Left colon (tissue), 2 donors: ENCODE results near the gene BRICD5. TPM values are rescaled to one million over a fixed set of nuclear protein-coding genes. Genes with fewer than 3 reads are reported as not detected.
"Not testable (repeated sequence)": the region's sequence is repeated elsewhere in the genome, so short reads cannot be mapped to it uniquely, and the experiment has no call there.

Experiments
- ATAC-seq: fragments of 200-7000 bp; cut with Tn5 transposase; one replicate; pipeline ENCODE4 v1.9.1; 2020; ENCODE audit warnings: mild to moderate bottlenecking, moderate library complexity
- DNase-seq, 2 donors: peaks; one replicate each; pipeline ENCODE4 v3.0.0-alpha.2; 2020
- intact Hi-C, 2 donors: fragments of 100-400 bp; cut with DNase I in 1 of 2; cut with micrococcal nuclease in 1 of 2; formaldehyde crosslinking; loops; one replicate each; pipeline versions ENCODE4 v1.11.2 to v1.14.0; 2022; cut with DNase I, micrococcal nuclease
- total RNA-seq, 2 donors: library from RNA; stranded (reverse); fragmentation: NEBNext Ultra II Directional; extraction: Animal tissue kit (Norgen Biotek cat#: 25700); gene quantifications; one replicate each; pipeline ENCODE4 v1.2.1, GENCODE V29; 2021
- donor health status: DM: no; HTN: no; CAD: no.
- donor health status: DM: yes; HTN: yes; CAD: no.

Gene BRICD5
- total RNA-seq, 2 donors from 2014 or later, result 6.1 to 14.4 TPM

DNA sequence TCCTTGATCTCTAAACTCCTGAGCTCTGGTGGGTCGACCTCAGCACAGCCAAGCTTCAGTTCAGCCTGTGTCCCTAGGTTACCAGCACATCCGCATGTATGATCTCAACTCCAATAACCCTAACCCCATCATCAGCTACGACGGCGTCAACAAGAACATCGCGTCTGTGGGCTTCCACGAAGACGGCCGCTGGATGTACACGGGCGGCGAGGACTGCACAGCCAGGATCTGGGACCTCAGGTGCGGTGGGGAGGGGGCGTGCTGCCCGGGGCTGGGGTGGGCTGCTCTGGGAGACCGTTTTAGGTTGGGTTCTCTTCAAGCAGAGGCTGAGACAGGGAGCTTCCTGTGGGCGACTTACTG is 4.3 kb downstream of the BRICD5 start:
- ATAC-seq, result no peak
- no peak for DNase-seq
- intact Hi-C loops, result no loop called here

DNA sequence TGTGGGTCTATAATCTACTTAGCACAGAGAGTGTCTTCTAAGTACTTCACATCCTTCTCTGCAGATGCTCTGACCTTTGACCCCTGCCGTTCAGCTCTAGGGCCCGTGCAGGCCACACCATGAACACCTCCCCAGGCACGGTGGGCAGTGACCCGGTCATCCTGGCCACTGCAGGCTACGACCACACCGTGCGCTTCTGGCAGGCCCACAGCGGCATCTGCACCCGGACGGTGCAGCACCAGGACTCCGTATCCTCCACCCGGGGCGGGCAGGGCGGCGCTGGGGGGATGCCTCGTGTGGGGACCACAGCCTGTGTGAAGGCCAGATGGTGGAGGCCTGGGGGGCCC is 4.7 kb downstream of the BRICD5 start:
- DNase-seq (peak in 1 of 2 donors; percentile 71), ATAC-seq (peak; percentile 23)
- intact Hi-C loops, result no loop called here

DNA sequence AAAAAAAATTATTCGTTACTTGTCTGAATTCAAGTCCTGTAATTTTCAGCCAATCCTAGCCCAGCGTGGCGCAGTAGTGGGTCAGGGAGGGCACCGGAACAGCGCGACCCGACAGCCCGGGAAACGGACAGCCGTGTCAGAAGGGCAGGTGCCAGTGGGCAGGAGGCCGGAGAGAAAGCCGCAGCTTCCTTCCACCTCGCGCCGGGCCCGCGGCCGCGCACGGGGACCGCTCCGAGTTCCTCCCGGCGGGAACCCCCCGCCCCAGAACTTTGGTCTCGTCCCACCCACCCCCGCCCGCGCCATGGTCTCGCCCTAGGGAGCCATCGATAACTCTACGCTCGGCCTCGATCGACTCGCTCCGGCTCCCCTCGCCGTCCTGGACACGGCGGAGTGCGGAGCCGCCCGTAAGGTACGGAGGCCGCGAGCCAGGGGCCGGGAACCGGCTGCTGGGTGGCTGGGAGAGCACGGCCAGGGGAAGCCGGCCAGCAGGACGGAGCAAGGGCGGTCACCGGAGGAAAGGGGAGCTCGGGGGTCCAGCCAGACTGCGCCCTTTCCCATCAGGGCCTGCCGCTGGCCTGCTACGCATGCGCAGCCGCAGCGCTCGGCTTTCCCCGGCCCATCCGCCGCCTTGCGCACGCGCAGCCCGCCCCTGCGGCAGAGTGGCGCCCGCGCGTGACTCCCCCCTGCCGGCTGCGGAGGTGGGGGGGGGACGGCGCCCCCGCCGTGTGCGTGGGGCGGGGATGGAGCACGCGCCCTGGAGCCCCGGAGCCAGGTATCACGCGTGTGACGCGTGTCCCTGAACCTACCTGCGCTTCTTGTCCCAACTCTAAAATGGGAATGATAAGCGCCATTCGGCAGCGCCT is 5.3 kb downstream of the BRICD5 start, which contains the start of gene MLST8:
Gene MLST8 (plus strand): TSS at position 351 of the 863 bp plus-strand sequence. CDS start 632 bp downstream, outside the sequence.
- intact Hi-C loops, result no loop called here
- ATAC-seq, result peak; percentile 85
- DNase-seq, result peak; percentile 81 to 87

DNA sequence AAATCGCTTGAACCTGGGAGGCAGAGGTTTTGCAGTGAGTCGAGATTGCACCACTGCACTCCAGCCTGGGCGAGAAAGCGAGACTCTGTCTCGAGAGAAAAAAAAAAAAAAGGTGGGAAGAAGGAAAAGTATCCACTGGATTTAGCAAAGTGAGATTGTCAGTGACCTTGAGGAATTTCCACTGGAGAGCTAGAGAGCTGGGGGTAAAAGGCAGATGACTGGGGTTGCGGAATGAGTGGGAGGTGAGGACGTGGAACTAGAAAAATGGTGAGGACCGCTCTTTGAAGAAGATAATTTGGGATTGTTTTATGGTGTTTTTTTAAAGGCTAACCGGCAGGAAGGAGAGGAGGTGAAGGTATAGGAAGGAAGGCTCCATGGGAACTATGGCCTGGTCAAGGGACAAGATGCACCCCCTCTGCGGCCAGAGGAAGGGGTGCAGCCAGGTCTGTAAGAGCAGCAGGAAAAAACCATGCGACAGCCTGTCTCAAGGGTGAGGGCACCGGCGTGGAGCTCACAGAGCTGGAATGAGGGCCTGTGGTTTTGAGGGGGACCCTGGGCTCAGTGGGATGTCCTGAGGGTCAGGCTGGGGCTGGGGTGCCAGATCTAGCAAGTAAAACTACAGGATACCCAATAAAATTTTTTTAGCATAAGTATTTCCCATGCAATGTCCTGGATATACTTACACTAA is 6.1 kb downstream of the BRICD5 start:
- intact Hi-C loops, result no loop called here
- ATAC-seq, result no peak

DNA sequence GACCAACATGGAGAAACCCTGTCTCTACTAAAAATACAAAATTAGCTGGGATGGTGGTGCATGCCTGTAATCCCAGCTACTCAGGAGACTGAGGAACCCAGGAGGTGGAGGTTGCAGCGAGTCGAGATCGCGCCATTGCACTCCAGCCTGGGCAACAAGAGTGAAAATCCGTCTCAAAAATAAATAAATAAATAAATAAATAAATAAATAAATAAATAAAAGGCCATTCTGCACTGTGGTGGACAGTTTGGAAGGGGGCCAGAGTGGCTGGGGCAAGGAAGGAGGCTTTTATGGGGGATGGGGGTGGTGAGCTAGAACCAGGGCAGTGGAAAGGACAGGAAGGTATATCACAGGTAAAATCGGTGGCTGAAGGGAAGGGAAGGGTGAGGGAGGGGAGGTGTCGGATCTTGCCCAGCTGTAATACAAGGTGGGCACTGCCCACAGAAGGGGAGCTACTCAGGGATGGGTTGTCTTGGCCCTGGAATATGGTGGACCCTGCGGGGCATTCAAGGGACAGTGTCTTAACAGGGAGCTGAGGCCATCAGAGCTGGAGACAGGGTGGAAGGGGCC is 7.5 kb downstream of the BRICD5 start:
- intact Hi-C loops, DNase-seq, ATAC-seq: not testable (repeated sequence)

More for the DNA sequence above, 6.1 kb downstream of the BRICD5 start:
- peak in 1 of 2 donors; percentile 33 for DNase-seq

DNA sequence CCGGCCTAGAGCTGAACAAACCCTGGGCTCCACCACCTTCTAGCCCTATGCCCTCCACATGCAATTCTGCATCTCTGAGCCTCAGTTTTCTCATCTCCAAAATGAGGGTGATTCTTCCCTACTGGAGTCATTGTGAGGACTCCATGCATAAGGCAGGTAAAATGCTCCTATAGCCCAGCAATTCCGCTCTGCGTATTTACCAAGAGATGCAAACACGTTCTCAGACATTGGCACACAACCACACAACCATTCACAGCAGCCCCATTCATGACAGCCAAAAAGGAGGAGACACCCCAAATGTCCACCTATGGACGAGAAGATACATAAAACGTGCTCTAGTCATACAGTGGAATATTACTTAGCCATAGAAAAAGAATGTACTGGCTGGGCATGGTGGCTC is 10.3 kb downstream of the BRICD5 start:
- intact Hi-C loops, result no loop called here
- DNase-seq, result no peak
- ATAC-seq, result no peak

DNA sequence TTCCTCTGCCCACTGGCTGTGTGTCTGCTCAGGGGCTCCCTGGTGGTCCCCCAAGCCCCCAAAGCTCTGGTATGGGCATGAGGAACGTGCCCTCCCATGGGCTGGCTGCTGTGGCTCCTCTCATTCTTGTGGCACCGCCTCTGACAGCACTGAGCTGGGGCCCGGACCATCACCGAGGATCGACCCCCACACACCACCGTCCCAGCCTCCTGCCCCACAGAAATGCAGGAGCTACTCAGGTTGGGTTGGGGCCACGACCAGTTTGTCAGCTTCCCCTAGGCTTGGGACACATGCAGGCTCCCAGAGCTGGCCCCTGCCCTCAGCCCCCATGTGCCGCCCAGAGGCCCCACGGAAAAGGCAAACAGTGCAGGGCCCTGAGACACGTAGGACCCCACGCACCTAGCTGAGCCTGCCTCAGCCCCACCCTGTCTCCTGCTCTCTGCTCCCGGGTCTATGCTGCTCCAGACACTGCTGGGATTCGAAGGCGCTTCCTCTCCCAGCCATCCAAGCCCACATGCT is 11.0 kb downstream of the BRICD5 start:
- intact Hi-C loops, result no loop called here
- ATAC-seq (no peak), DNase-seq (no peak)

DNA sequence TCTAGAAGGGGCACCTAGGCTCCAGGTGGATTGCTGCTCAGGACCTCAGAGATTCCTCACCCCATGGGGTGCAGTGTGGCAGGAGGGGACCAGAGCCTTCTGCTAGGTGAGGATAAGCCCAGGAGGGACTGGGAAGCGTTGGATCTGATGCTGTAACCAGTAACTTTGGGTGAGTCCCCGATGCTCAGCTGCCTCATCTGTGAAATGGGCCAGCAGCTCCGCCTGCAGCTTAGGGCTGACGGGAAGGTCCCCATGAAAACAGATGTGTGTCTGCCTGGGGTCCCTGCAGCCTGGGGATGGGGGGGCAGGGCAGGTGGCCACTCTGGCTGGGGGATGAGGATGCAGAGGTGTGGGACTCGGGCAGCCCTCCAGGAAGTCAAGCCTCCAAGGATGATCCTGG is 11.6 kb downstream of the BRICD5 start:
- DNase-seq (no peak), ATAC-seq (no peak)
- intact Hi-C loops, result no loop called here

DNA sequence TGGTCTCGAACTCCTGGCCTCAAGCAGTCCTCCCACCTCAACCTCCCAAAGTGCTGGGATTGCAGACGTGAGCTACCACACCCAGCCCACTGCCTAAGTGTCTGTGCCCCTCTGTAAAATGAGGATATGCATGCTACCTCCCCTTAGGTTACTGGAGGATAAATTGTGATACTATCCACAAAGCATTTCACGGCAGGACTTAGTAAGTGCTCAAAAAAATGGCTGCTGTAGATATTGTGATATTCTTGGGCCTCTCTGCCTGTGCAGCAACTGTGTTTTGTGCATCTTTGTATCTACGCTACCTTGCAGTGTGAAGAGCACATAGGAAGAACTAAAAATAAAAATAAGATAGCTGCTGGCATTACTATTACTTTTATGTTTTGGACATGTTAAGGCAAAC is 12.4 kb downstream of the BRICD5 start:
- intact Hi-C loops, result no loop called here
- no peak for ATAC-seq
- no peak for DNase-seq

DNA sequence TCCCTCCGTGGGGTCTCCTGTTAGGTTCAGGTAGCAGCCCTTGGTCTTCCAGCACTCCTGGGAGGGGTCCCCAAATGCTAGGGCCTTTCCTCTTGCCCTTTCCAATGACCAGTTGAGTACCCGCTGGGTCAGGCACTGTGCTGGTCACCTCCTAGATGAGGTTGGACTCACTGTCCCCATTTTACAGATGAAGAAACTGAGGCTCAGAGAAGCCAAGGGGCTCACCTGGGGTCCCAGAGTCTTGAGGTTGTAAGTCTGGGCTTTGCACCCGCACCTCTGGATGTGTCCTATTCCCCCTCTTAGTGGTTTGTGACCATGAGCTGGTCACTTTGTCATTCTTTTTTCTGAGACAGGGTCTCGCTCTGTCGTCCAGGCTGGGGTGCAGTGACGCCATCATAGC is 12.9 kb downstream of the BRICD5 start:
- intact Hi-C loops, result no loop called here
- ATAC-seq (no peak), DNase-seq (no peak)

DNA sequence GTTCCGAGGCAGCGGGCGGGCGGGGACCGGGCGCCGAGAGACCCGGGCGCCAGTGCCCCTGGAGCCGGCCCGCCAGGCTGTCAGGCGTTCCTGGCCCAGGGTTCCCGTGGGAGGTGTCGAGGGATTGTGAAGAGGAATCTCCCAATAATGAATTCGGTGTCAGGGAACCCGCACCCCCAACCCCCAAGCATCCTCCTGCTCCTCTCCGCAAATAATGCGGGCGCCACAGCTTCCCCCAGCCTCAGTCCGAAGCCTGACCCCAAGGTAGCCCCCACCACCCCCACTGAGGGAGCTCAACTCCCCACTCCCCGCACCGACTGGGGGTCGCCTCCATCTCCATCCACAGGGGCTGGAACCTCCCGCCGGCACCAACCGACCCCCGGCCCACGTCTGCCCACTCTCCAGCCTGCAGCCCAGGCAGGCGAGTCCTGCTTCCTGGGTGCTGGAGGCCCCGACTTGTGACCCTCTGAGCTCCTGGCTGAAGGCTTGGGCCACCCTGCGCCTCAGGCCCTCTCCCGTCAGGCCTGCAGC is 13.6 kb downstream of the BRICD5 start:
- ATAC-seq (no peak), DNase-seq (no peak)
- intact Hi-C loops, result no loop called here

DNA sequence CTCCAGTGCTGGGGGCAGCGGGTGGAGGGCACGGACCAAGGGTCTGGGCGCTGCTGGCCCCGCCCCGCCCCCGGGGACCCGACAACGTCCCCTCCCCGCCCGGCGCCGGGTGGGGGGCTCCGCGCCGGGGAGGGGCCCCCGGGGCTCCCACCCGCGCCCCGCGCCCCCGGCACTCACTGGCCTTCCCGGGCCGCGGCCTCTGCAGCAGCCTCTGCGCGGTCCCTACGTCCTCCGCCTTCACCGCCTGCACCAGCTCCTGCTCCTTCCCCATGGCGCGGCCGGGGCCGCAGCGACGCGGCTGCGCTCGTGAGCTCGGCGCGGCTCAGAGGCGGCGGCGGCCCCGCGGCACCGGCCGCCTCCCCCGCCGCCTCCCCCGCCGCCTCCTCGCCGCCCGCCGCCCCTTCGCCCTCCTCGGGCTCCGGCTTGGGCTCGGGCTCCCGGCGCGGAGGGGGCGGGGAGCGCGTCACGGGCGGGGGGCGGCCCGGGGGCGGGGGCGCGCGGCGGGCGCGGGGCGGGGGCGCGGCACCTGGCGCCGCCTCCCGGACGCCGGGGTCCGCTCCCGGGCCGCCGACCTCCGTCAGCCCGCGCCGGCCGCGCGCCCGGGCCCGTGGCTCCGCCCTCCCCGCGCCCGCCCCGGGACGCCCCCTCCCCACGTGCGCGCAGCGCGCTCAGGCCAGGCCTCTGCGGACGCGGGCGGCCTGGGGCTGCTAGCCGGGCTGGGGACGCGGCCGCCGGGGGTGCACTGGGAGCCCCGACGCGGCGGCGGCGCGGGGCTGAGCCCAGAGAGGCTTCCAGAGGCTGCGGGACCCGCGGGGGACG is 14.3 kb downstream of the BRICD5 start, which contains the start of gene CASKIN1:
Gene CASKIN1 (minus strand): TSS at position 444 of the 819 bp plus-strand sequence. CDS start 173 bp downstream, at position 271.
- intact Hi-C loops, result no loop called here
- DNase-seq (no peak), ATAC-seq (peak; percentile 33)

DNA sequence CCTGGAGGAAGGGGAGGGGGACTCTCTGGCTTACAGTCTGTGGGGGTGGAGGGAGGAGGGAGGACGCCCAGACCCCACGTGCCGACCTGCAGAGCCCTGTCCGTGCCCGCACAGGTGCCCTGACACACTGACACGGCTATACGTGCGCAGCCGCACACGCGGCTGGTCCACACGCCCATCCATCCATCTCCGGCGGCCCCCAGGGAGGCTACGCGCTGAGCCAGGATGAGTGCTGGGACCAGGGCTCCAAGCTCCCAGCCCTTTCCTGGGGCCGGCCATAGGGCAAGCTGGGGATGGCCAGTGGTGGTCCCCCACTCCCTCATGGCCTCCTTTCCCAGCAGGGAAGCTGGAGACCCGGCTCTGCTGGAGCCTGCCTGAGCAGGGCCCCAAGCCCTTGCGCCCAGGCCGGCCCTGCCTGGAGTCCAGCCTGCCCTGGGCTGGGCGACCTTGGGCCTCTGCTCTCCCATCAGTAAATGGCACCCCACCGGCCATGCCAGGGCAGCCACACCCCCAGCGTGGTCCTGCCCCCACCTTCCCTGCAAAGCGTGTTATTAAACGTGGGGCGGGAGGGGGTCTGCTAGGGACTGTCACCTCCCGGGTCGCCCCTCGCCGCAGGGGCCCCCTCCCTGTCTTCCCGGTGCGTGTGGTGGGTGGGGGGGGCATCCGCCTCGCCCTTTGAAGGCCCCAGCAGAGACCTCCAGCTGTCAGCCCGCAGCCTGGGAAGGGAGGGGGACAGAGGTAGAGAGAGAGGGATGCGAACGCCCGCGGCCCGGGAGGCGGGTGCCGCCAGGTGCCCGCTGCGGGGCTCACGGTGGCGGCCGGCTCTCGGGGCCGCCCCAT is 15.1 kb downstream of the BRICD5 start:
- intact Hi-C loops, result no loop called here
- ATAC-seq (peak; percentile 39), DNase-seq (no peak)

DNA sequence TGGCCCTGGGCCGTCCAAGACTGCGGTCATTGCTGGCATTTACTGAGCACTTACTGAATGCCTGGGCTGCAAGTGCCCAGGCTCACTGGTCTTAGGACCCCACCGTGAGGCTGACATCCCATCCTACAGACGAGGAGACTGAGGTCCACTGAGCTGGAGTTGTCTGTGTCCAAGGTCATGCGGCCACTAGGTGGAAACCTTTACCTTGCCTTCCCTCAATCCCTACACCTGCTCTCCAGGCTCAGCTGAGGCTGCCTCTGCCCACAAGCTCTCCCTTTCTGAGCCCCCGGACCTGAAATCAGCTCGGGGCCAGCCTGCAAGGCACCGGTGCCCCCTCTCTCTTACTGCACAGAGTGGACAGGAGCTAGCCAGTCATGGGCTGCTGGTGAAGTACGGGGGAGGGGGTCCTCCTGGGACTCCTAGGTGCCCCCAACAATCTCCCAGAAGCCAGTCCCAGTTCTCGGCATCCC is 15.8 kb downstream of the BRICD5 start:
- DNase-seq (peak; percentile 56 to 68), ATAC-seq (peak; percentile 94)
- intact Hi-C loops, result no loop called here

DNA sequence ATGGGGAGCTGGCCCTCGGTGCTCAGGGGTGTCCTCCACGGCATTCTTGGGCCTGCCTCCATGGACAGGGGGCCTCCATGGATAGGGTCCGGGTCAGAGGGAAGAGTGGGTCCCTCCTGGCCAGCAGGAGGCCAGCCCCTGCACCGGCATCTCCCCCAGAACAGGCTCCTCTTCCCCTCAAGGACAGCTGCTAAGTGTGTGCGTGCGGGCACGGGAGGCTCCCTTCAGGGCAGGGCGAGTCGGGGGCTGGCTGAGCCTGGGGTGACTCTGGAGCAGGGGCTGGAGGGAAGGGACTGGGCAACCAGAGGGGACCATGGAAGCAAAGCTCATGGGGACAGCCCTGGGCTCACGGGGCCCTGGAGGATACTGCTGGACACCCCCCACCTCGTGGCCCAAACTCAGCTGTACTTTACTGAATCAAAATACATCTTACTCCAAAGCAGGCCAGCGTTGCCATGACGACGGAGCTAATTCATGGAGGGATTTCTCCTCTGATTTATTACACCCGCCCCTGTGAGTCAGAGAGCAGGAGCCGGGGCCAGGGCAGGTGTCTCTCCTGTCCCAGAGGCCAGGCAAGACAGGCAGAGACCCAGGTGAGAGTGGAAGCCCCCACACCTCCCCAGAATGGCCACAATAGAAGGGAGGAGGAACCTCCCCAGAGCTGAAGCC is 16.4 kb downstream of the BRICD5 start:
- intact Hi-C loops, result no loop called here
- DNase-seq (no peak), ATAC-seq (no peak)

DNA sequence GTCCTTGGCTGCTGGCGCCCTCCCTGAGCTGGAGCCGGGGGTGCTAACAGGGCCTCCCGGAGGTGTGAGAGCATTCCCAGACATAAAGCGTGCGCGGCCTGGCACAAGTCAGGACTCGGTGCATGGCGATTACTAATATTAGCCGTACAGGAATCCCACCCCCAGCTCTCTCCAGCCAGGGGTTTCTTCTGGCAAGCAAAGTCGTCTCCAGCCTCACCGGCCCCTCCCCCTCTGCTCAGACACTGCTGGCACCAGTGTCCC is 19.3 kb downstream of the BRICD5 start:
- ATAC-seq (no peak), DNase-seq (no peak)
- intact Hi-C loops, result no loop called here

DNA sequence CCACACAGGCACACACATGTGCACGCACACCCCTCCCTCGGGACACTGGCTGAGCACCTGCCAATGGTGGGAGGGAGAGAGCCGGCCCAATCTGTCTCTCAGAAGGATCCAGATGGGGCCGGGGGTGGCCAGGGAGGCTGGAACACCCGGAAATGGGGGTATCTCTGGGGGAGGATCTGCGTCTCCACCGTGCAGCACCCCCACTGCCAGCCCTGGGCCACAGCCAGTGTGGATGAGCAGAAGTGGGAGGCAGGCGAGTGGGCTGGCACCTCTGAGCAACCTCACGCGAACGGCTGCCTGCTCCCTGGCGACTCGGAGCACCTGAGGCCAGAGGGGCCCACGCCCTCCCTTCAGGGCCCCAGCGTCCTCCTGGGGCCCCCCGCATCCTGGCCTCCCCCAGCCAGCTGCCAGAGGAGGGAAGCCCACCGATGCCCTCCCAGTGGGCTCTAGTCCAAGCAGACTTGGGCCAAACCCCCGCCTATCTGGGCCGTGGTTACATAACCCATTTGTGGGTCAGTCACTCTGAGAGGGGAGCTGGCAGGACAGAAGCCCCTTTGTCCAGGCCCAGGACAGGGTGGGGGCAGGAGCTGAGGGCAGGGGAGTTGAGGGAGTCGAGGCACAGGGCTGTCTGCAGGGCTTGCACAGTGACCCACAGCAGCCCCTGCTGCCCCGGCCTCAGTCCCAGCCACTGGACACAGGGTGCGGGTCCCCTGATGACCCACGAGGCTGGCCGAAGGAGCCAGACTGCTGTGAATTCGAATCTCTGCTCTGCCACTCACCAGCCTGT is 19.8 kb downstream of the BRICD5 start:
- DNase-seq (no peak), ATAC-seq (no peak)
- intact Hi-C loops, result no loop called here
